Amygdala (tissue), 56 donors: ENCODE measurements around the gene CRTC1.
A peak's percentile ranks its signal among the peaks of the same experiment; 100 is the strongest.
"Not testable (repeated sequence)": the region's sequence is repeated elsewhere in the genome, so short reads cannot be mapped to it uniquely, and the experiment has no call there.

Experiments
- DNase-seq, 56 donors: peaks; one replicate each; lab custom pipeline; 2025; lab: John Stamatoyannopoulos, UW

CRTC1 gene

DNA sequence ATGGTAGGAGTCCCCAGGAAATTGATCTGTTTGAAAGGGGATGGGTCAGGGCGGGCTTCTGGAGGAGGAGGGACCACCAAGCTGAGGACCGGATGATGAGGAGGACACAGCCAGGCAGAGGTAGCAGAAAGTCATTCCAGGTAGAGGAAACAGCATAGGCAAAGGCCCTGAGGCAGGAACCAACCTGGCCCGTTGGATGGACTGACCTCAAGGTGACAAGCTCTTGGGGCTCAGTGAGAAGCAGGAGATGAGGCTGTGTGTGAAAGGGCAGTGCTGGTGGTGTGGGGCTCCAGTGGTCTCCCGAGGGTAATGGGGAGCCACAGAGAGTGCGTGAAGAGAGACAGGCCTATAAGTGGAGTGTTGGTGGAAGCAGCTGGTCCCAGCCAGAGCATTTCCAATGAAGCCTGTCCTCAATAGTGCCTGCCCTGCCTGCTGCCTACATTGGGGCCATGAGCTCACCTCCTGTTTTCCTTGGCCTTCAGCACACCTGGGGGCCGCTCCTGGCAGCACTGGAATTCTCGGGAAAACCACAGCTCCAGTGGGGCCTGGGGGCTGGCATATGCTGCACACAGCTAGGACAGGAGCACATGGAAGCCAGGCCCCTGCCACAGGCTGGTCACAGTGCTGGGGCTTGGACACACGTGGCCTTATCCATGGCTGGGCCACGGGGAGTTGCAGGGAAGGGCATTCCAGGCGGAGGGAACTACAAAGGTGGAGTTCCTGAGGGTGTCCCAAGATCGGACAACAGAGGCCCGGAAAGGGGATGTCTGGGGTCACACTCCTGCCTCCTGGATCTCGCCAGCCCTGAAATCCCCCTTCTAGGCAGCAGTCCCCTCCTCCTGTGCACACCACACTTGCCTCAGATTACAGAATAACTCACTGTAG, 109.9 kb downstream of the CRTC1 start:
- DNase-seq, result no peak

DNA sequence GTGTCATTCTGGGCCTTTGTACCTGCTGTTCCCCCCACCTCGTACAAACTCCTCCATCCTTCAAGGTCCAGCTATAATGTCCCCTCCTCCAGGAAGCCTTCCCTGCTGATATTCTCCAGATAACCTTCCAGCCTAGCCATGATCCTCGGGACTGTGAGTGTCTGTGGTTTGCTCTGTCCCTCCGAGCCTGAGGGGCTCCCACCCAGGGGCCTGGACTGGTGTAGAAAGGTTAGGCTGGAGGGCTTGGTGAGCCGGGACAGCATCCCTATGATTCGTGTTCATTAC, 110.5 kb downstream of the CRTC1 start:
- no peak for DNase-seq

DNA sequence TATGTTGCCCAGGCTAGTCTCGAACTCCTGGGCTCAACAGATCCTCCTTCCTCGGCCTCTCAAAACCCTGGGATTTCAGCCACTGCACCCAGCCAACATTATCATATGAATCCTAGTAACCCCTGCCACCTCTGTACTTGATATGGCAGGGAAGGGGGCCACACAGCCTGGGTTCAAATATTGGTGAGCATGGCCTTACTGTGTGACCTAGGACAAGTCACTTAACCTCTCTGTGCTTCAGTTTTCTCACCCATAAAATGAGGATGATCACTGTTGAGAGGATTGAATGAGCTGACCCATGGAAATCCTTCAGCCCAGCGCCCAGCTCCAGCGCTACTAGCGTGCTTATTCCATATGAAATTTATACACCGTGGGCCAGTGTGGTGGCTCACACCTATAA, 111.2 kb downstream of the CRTC1 start:
- no peak for DNase-seq

DNA sequence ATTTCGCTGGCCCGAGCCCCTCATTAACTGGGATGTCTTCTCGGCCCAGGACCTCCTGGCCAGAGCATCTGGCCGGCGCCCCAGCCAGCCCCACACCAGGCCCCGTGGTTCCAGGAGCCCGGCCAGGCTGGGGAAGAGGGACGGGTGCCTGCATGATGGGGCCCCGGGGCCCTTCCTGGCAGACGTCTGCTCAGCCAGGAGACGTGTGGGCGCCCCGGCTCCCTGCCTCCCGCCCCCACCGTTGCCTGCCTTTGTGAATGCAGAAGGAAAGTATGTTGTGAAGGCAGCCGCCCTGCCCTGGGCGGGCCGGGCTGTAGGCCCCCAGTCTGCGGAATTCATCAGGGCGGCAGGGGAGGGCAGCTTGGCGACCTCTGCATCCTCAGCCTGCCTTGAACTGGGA, 112.1 kb downstream of the CRTC1 start:
- peak in 19 of 56 donors; percentile 7 to 62 (median 26) for DNase-seq

GRCh38 chr19:18796239-18796638, 112.8 kb downstream of the CRTC1 start:
- DNase-seq, result no peak

DNA sequence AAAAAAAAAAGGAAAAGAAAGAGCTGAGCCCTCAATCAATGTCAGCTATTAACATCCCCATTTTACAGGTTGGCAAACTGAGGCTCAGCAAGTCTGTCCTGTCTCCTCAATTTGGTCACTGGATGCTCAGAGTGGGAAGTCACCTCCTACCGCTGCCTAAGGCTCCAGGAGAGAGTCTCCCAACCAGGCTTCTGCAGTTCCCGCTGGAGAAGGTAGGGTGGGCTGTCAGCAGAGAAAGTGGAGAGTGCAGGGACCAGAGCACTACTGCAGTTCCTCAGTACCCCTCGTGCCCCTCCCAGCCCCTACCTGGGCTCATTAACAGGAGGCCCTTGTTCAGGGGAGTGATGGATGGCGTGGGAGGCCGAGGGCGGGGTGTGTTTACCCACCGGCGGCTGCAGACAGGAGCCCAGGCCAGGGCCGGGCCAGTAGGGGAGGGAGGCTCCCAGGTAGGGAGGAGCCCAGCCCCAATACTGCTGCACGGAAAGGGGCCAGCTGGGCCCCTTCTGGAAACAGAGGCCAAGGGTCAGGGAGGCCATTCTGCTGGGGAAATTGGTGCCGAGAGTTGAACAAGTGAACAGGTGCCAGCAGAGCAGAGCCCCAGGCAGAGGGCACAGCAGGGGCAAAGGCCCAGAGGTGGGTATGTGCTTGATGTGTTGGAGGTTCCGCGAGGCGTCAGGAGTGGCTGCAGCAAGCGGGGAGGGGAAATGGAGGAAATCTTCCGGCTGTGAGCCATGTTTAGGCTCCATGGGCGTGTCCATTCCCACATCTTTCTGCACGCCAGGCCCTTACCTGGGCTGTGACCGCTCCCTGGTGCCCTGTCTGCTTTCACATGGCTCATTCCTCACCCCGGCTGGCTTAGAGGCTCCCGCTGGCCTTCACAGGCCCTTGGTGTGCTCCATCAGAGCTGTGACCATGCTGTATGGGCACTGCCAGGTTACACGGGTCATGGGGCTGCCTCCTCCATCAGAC, 115.2 kb downstream of the CRTC1 start:
- no peak for DNase-seq

GRCh38 chr19:18799389-18799970, 116.0 kb downstream of the CRTC1 start:
- no peak for DNase-seq

DNA sequence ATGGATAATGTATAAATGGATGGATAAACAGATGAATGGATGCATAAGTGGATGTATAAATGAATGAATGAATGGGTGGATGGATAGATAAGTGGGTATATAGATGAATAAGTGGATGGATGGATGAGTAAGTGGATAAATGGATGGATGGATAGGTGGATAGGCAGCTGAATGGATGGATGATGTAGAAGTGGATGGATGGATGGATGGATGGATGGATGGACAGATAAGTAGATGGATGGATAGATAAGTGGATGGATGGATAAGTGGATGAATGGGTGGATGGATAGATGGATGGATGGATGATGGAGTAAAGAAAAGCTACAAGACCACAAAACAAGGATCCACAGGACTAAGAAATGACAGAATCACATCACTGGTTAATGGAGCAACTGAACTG, 116.6 kb downstream of the CRTC1 start:
- no peak for DNase-seq

DNA sequence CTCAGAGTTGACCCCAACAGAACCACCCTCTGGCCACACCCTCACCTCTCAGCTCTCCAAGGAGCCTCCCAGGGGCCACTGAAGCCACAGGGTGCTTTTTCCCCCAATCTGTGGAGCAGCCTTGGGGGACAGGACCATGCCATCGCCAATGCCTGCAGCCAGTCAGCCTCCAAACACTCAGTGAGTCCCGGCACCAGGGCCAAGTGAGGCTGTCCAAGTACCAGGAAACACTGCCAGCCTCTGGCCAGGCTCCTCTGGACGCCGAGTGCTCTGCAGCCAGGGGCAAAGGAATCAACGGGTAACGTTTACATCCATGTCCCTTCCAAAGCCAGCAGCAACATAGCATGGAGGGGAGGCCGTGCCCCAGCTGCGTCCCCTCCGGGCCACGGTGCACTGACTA, 117.2 kb downstream of the CRTC1 start:
- DNase-seq, result peak in 13 of 56 donors; percentile 4 to 40 (median 8)

DNA sequence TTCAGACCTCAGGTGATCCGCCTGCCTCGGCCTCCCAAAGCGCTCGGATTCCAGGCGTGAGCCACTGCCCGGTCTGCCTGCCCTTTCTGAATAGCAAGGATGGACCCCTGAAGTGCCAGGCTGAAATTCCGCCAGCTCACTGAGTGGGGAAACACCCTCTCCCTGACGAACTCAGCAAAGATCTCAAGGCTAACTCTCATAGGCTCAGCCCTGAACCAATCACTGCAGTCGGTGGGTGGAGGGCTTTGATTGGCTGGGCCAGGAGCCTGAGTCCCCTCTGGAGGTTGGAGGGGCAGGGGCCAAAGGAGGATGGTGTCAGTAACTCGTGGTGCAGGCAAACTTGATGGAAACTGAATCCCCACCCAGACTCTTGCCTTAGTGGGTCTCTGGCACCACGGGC, 118.9 kb downstream of the CRTC1 start:
- no peak for DNase-seq

DNA sequence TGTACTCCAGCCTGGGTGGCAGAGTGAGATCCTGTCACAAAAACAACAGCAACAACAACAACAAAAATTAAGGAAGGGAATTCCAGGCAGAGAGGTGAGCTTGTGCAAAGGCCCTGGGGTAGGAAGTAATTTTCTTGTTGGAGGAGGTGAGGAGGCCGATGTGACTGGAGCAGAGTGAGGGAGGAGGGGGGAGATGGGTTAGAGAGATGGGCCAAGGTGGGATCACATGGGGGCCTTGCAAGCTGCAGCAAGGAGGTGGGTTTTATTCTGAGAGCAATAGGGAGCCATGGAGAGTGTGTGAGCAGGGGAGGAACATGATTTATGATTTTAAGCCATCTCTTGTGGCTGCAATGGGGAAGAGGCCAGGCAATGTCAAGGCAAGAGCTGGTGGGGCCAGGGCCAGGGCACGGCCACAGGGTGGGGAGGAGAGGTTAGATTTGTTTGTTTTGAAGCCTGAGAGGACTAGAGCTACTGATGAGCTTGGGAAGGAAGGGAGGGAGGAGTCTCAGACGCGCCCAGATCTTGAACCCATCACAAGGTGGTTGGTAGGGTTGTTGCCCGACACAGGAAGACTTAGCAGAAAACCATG, 120.2 kb downstream of the CRTC1 start:
- no peak for DNase-seq

DNA sequence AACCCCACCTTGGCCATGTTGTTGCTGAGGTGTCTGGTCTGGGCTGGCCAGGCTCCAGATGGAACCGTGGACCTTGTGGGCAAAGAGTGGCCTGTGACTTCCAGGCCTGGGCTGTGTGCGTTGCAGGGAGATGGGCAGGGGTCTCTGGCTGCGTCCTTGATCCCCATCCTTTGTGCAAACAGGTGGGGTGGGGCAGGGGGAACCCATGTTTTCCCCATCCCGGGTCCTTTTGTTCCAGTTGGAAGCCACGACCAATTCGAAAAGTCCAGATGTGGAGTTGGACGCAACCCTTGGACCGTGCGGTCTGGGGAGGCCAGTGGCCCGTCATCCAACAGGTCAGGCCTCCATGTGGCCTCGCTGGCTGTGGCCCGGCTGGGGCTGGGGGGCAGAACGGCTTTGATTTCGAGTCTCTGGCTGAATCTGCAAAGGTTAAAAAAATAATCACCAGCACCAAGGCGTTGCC, 120.7 kb downstream of the CRTC1 start:
- DNase-seq, result no peak

DNA sequence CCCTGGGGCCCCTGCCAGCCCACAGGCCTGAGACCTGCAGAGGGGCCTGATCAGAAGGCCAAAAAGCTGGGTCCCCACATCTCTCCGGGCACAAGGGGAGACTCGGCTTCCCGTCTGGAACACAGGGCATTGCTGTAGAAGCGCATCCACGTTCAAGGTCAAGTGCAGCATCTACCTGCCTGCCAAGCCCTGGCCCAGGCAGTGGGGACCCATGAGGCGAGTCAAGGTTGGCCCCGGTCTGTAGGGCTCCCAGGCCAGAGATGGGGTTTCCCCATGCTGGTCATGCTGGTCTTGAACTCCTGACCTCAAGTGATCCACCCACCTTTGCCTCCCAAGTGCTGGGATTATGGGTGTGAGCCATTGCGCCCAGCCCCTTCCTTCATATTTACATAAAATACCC, 121.2 kb downstream of the CRTC1 start:
- DNase-seq, result no peak

- no peak for DNase-seq
Measured at GRCh38 chr19:18807861-18808331, 124.4 kb downstream of the CRTC1 start.

DNA sequence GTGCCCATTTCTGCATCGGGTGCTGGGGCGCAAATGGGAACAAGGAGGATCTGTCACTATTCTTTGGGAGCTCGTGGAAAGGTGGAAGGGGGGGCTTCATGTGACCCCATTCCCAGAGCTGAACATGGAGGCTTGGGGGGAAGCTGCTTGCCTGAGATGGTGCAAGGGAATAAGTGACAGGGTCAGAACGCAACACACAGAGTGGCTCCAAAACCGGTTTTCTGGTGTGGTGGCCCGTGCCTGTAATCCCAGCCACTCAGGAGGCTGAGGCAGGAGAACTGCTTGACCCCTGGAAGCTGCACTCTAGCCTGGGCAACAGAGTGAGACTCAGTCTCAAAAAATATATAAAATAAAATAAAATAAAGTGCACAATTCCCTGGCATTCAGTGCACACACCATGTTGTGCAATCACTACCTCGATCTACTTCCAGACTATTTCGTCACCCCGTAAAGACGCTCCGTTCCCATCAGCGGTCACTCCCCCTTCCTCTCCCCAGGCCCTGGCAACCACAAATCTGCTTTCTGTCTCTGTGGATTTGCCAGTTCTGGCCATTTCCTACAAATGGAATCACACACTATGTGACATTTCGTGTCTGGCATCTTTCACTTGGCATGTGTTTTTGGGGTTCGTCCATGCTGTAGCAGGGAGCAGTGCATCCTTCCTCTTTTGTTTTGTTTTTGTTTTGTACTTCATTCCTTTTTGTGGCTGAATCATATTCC, 125.8 kb downstream of the CRTC1 start:
- peak in 3 of 56 donors; percentile 2 to 9 (median 2) for DNase-seq

DNA sequence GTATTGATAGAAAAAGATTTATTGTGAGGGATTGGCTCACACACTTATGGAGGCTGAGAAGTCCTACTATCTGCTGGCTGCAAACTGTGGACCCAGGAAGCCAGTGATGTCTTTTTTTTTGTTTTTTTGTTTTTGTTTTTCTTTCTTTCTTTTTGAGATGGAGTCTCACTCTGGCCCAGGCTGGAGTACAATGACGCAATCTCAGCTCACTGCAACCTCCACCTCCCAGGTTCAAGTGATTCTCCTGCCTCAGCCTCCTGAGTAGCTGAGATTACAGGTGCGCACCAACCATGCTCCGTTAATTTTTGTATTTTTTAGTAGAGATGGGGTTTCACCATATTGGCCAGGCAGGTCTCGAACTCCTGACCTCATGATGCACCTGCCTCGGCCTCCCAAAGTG, 128.2 kb downstream of the CRTC1 start:
- not testable (repeated sequence) for DNase-seq

- no peak for DNase-seq
Measured at GRCh38 chr19:18814063-18814462, 130.6 kb downstream of the CRTC1 start.

- DNase-seq, result no peak
Measured at GRCh38 chr19:18815673-18816072, 132.2 kb downstream of the CRTC1 start.

DNA sequence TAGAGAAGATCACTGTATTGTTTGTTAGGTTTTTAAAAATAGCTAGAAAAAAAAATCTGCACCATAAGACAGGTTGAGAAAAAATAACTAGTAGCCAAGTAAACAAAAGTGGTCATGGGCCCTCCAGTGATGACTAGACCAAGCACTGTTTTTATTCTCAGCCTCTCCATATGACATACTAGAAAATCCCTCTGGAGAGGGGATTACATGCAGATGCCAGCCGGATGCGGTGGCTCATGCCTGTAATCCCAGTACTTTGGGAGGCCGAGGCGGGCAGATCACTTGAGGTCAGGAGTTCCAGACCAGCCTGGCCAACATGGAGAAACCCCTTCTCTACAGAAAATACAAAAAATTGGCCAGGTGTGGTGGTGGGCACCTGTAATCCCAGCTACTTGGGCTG, 133.2 kb downstream of the CRTC1 start:
- not testable (repeated sequence) for DNase-seq

DNA sequence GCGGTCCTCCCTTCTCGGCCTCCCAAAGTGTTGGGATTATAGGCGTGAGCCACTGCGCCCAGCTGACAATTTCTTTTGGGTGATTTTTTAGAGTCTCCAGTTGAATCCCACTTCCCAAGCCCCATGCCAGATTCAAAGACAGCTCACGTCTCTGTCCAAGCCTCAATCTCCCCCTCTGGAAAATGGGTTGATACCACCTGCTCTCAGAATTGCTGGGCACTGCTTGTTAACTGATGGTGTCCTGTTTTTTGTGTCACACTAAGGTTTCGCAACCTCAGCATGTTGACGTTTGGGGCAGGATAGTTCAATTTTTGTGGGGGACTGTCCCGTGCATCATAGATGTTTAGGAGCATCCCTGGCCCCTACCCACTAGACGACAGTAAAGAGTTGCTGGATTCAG, 134.1 kb downstream of the CRTC1 start:
- no peak for DNase-seq
